ENCODE data around the gene PHC1. TPM values are rescaled to one million over a fixed set of nuclear protein-coding genes. Genes with fewer than 3 reads are reported as not detected.

The PHC1 gene
- total RNA-seq, 4 donors from 2014 or later, result 51.7 to 71.2 (median 67.3) TPM

GRCh38 chr12:8909752-8910151 is 4.6 kb upstream of the PHC1 start:
- no peaks in the 10 kb centered on the region for H3K36me3 ChIP-seq
- no peak overlapping the region for H3K27ac ChIP-seq
- TF ChIP-seq, protein P1, sequence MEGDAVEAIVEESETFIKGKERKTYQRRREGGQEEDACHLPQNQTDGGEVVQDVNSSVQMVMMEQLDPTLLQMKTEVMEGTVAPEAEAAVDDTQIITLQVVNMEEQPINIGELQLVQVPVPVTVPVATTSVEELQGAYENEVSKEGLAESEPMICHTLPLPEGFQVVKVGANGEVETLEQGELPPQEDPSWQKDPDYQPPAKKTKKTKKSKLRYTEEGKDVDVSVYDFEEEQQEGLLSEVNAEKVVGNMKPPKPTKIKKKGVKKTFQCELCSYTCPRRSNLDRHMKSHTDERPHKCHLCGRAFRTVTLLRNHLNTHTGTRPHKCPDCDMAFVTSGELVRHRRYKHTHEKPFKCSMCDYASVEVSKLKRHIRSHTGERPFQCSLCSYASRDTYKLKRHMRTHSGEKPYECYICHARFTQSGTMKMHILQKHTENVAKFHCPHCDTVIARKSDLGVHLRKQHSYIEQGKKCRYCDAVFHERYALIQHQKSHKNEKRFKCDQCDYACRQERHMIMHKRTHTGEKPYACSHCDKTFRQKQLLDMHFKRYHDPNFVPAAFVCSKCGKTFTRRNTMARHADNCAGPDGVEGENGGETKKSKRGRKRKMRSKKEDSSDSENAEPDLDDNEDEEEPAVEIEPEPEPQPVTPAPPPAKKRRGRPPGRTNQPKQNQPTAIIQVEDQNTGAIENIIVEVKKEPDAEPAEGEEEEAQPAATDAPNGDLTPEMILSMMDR (IDR thresholded peaks at IDR 0.05), result no peak
- no peak overlapping the region for H3K4me3 ChIP-seq (replicated peaks in 1 of 3)
- intact Hi-C loops (cut with DNase I), result no loop called here
- no peaks in the 10 kb centered on the region for H3K9me3 ChIP-seq
- H3K4me1 ChIP-seq, result peaks cover 9 to 10% of the 10 kb centered on the region in 2 donors
- 92 to 96% methylated on average over 5 of the region's 5 CpGs for WGBS, 2 donors
- H3K27me3 ChIP-seq, result no peaks in the 10 kb centered on the region
- DNase-seq, result no peak

DNA sequence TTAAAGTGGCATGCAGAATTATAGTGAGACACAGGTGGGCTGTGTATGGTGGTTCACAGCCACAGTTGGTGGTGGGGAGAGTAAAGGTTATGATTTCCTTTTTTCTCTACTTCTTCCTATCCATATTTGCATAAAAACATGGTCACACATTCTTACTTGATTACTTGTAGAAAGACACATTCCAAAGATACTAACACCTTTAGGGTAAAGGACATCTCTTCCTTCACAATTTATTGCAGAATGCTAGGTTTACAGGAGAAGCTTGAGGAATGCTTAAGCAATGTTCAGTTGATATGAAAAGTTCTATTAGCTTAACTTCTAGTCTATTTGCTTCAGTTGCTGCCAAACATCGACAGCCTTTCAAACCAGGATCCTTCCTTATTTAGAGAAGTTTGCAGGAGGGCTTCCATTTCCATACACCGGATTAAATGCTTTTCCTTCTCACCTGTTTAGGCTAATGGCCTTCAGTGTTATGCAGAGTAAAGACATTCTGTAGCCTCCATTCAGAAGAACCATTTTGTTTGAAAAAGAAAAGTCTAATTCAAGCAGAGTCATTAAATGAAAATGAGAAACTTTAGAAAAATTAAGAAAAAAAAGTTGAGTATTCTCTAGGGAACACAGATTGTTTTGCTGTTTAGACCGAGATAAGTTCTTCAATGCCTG is 2.6 kb upstream of the PHC1 start:
- intact Hi-C loops (cut with DNase I), result no loop called here
- no peak for DNase-seq
- Histone ChIP-seq H3K27me3 (no peaks in the 10 kb centered on the region), H3K4me1 (peaks cover 16 to 19% of the 10 kb centered on the region in 2 donors), H3K4me3 (replicated peaks in 1 of 3) (no peak overlapping the region), H3K27ac (no peak overlapping the region), H3K9me3 (no peaks in the 10 kb centered on the region), H3K36me3 (no peaks in the 10 kb centered on the region)
- 68 to 70% methylated on average over 3 of the region's 3 CpGs for WGBS, 2 donors
- TF ChIP-seq, protein P1 (IDR thresholded peaks at IDR 0.05), result no peak
- no peak for TF ChIP-seq POLR2A (IDR thresholded peaks at IDR 0.05)

GRCh38 chr12:8912914-8913313 is 1.4 kb upstream of the PHC1 start:
- TF ChIP-seq POLR2A (IDR thresholded peaks at IDR 0.05), result no peak
- TF ChIP-seq, protein P1 (IDR thresholded peaks at IDR 0.05), result peak in 2 of 6 experiments; percentile 20 to 33
- H3K36me3 ChIP-seq, result no peaks in the 10 kb centered on the region
- peak; percentile 45 to 55 for DNase-seq
- H3K4me1 ChIP-seq, result peaks cover 16 to 19% of the 10 kb centered on the region in 2 donors
- WGBS, 2 donors, result 28 to 29% methylated on average over 9 of the region's 9 CpGs
- no peaks in the 10 kb centered on the region for H3K27me3 ChIP-seq
- H3K9me3 ChIP-seq, result no peaks in the 10 kb centered on the region
- no peak overlapping the region for H3K4me3 ChIP-seq (replicated peaks in 1 of 3)
- H3K27ac ChIP-seq, result peak overlapping the region in 1 of 3 donors; percentile 69
- intact Hi-C loops (cut with DNase I), result no loop called here

- 21 to 24% methylated on average over 6 of the region's 6 CpGs for WGBS, 2 donors
- intact Hi-C loops (cut with DNase I), result no loop called here
Observed at GRCh38 chr12:8913702-8914032, 642 bp upstream of the PHC1 start.

More at GRCh38 chr12:8913702-8914032, 642 bp upstream of the PHC1 start:
- Histone ChIP-seq H3K36me3 (peaks cover 0 to 3% of the 10 kb centered on the region in 2 donors), H3K27me3 (no peaks in the 10 kb centered on the region), H3K9me3 (no peaks in the 10 kb centered on the region), H3K4me1 (peaks cover 16 to 19% of the 10 kb centered on the region in 2 donors), H3K4me3 (replicated peaks in 1 of 3) (peak overlapping the region in 1 of 3 donors; percentile 52), H3K27ac (peak overlapping the region; percentile 69 to 88 (median 86))
- TF ChIP-seq, protein P1 (IDR thresholded peaks at IDR 0.05), result no peak
- TF ChIP-seq POLR2A (IDR thresholded peaks at IDR 0.05), result no peak
- no peak for DNase-seq

Measured in thyroid gland (tissue), 4 donors.